Transverse colon (tissue), 4 donors: ENCODE data around the gene PPM1H. TPM values are rescaled to one million over a fixed set of nuclear protein-coding genes. Genes with fewer than 3 reads are reported as not detected.

Experiments
- DNase-seq: peaks from one replicate; pipeline ENCODE4 v3.0.0-alpha.2; 2019
- H3K27ac ChIP-seq, 4 donors: fragments of 200-600 bp; sonication (generic); 2 replicates each; pipeline ENCODE4 v1.5.1; 2016 to 2018; ENCODE audit warnings: inconsistent platforms in 4 of 4
- H3K27me3 ChIP-seq: fragments of 200-600 bp; sonication (generic); 2 replicates; pipeline ENCODE4 v1.5.1; 2017; ENCODE audit warnings: inconsistent platforms
- H3K36me3 ChIP-seq, 4 donors: fragments of 200-600 bp; sonication (generic); 2 replicates each; pipeline ENCODE4 v1.5.1; 2017 to 2019; ENCODE audit warnings: inconsistent platforms in 4 of 4
- H3K4me1 ChIP-seq, 4 donors: fragments of 200-600 bp; sonication (generic); 2 replicates each; pipeline ENCODE4 v1.5.1; 2017 to 2020; ENCODE audit warnings: inconsistent platforms in 4 of 4
- H3K4me3 ChIP-seq, 4 donors: fragments of 200-600 bp; sonication (generic); 1 replicate in 1 of 4; 2 replicates in 3 of 4; pipeline versions ENCODE4 v1.5.1 to v1.6.1; 2017 to 2019; ENCODE audit warnings: inconsistent platforms in 4 of 4
- H3K9me3 ChIP-seq, 2 donors: fragments of 200-600 bp; sonication (generic); 2 replicates each; pipeline ENCODE4 v1.5.1; 2017 to 2019; ENCODE audit warnings: inconsistent platforms in 2 of 2
- CTCF ChIP-seq, 5 experiments: fragments of 200-600 bp in 3 of 5; fragments of 450-650 bp in 2 of 5; sonication (generic) in 3 of 5; IDR thresholded peaks; 1 replicate in 2 of 5; 2 replicates in 3 of 5; pipeline ENCODE4 v1.5.1; 2016 to 2017; ENCODE audit warnings: antibody characterized with exemption in 5 of 5, inconsistent platforms in 3 of 5, mild to moderate bottlenecking in 2 of 5, moderate library complexity in 1 of 5
- EP300 ChIP-seq: sonication (generic); formaldehyde crosslinking; IDR thresholded peaks from one replicate; pipeline ENCODE4 v1.6.1; 2017; ENCODE audit warnings: antibody characterized with exemption, low read depth
- POLR2A ChIP-seq: fragments of 450-650 bp; IDR thresholded peaks from one replicate; pipeline ENCODE4 v1.6.1; 2016; ENCODE audit warnings: antibody characterized with exemption, mild to moderate bottlenecking, moderate library complexity
- POLR2AphosphoS5 ChIP-seq, 3 donors: sonication (generic); formaldehyde crosslinking; IDR thresholded peaks; one replicate each; pipeline ENCODE4 v1.6.1; 2016; ENCODE audit warnings: antibody characterized with exemption in 3 of 3
- WGBS, 2 donors: methylation state at CpG; one replicate each; pipeline ENCODE4 v1.1.5; 2018; ENCODE audit warnings: low coverage in 1 of 2; 5-methylcytosine and 5-hydroxymethylcytosine counted together
- in situ Hi-C, 4 donors: fragments of 200-750 bp; cut with MboI; loops; one replicate each; pipeline versions ENCODE4 v1.15.0 to v1.15.1; 2017; ENCODE audit warnings: low sequenced_read_pairs in 3 of 4, low pct_ligation_motif_present in 1 of 4, low pct_unique_long_range_greater_than_20kb in 1 of 4
- intact Hi-C: fragments of 100-400 bp; cut with DNase I; formaldehyde crosslinking; loops from one replicate; pipeline ENCODE4 v1.15.1; 2023; ENCODE audit warnings: low total_unique reads
- total RNA-seq, 4 donors: library from RNA; depleted of rRNA; stranded (reverse); fragments of >200 nt; gene quantifications; one replicate each; pipeline ENCODE4 v1.1.0, GENCODE V29; 2016

Gene PPM1H
- total RNA-seq, 4 donors from 2014 or later = 0.37 to 3.2 (median 2.8) TPM

- Histone ChIP-seq H3K36me3 (no peaks in the 10 kb centered on the region), H3K27me3 (no peaks in the 10 kb centered on the region), H3K4me3 (no peak overlapping the region), H3K9me3 (no peaks in the 10 kb centered on the region), H3K4me1 (peaks cover 4 to 16% (median 7%) of the 10 kb centered on the region in 4 donors), H3K27ac (peak overlapping the region in 2 of 4 donors; percentile 11 to 62)
- in situ Hi-C loops = loop anchor here in 1 of 4 donors (25.0 kb wide), 1 partner anchor 339 kb away; no protein-coding TSS in a partner anchor
- intact Hi-C loops = no loop called here
- DNase-seq = peak; percentile 33
- no peak for TF ChIP-seq POLR2AphosphoS5 (IDR thresholded peaks at IDR 0.05)
Observed at GRCh38 chr12:62776575-62776974, 158.4 kb downstream of the PPM1H start.

DNA sequence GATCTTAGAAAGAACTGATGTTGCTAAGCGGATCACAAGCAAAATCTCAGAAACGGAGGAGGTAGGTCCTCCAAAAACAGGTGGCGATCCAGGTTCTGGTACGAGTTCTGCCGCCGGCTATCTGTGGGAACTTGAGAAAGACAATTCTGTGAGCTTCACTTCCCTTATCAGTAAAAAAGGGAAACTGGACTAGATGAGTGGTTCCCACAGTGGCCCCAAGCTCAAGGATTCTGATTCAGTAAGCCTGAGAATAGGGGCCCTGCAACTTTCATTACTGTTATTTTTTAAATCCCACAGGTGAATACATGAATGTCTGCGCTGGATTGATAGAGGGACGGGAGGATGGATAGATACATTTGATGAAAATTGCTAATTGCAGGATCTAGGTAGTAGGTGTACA, 160.2 kb downstream of the PPM1H start:
- DNase-seq = no peak
- TF ChIP-seq EP300 (no peak), CTCF (IDR thresholded peaks at IDR 0.05) (no peak), POLR2AphosphoS5 (IDR thresholded peaks at IDR 0.05) (no peak), POLR2A (no peak)
- peaks cover 4 to 16% (median 7%) of the 10 kb centered on the region in 4 donors for H3K4me1 ChIP-seq
- H3K4me3 ChIP-seq = no peak overlapping the region
- H3K27ac ChIP-seq = no peak overlapping the region
- intact Hi-C loops (no loop called here), in situ Hi-C loops (loop anchor here in 1 of 4 donors (25.0 kb wide), 1 partner anchor 337 kb away; no protein-coding TSS in a partner anchor)
- no peaks in the 10 kb centered on the region for H3K27me3 ChIP-seq
- no peaks in the 10 kb centered on the region for H3K9me3 ChIP-seq
- 85 to 89% methylated on average over 6 to 8 of the region's 8 CpGs for WGBS, 2 donors
- no peaks in the 10 kb centered on the region for H3K36me3 ChIP-seq

DNA sequence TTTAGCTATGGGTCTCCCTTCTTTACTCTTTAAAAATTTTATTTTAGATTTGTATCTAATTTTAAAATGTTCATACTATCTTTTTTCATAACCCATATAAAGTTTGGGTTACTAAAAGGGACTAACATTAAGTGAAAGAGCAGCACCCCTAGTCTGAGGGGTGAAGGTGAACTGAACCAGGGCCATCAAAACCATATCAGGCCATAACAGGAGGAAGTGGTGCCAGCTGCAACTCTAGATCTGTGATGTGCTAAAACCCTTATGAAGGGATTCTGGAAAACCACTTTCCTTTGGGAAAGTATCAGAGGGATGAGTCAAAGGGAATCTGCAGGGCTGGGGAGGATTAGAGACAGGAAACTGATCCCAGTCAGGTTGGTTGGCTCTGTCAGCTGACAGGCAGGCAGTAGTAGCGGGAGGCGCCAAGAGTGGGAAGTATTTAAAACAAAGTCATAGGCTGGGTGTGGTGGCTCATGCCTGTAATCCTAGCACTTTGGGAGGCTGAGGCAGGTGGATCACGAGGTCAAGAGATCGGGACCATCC, 162.5 kb downstream of the PPM1H start:
- TF ChIP-seq CTCF (IDR thresholded peaks at IDR 0.05) (no peak), EP300 (no peak), POLR2AphosphoS5 (IDR thresholded peaks at IDR 0.05) (no peak), POLR2A (no peak)
- WGBS, 2 donors = 92 to 100% methylated on average over 4 of the region's 4 CpGs
- no peaks in the 10 kb centered on the region for H3K27me3 ChIP-seq
- peaks cover 4 to 12% (median 6%) of the 10 kb centered on the region in 4 donors for H3K4me1 ChIP-seq
- in situ Hi-C loops (no loop called here), intact Hi-C loops (no loop called here)
- H3K4me3 ChIP-seq = no peak overlapping the region
- DNase-seq = no peak
- H3K9me3 ChIP-seq = no peaks in the 10 kb centered on the region
- no peak overlapping the region for H3K27ac ChIP-seq
- no peaks in the 10 kb centered on the region for H3K36me3 ChIP-seq

DNA sequence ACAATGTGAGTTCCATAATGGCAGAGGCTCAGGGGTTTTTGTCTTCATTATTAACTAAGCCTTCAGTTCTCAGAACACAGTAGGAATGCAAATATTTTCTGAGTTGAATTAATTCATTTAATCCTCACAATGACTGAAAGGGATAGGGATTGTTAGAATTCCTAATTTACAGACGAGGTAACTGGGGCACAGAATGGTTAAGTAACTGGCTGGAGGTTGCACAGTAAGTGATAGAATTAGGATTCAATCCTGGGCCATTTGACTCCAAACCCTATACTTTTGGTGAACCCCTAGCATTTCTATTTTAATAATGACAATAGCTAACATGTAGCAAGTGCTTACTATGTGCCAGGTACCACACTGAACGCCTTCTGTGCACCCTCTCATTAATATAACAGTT, 163.1 kb downstream of the PPM1H start:
- no peak for TF ChIP-seq EP300
- no peak for TF ChIP-seq CTCF (IDR thresholded peaks at IDR 0.05)
- no peak for TF ChIP-seq POLR2A
- TF ChIP-seq POLR2AphosphoS5 (IDR thresholded peaks at IDR 0.05) = no peak

GRCh38 chr12:62770381-62770780, 164.6 kb downstream of the PPM1H start:
- no peak overlapping the region for H3K27ac ChIP-seq
- in situ Hi-C loops = no loop called here

More for the DNA sequence above, 163.1 kb downstream of the PPM1H start:
- no peak for DNase-seq
- WGBS, 2 donors = 88 to 100% methylated on average over 1 to 2 of the region's 2 CpGs
- H3K9me3 ChIP-seq = no peaks in the 10 kb centered on the region
- H3K27me3 ChIP-seq = no peaks in the 10 kb centered on the region
- in situ Hi-C loops = no loop called here
- H3K36me3 ChIP-seq = no peaks in the 10 kb centered on the region
- no peak overlapping the region for H3K4me3 ChIP-seq
- H3K27ac ChIP-seq = no peak overlapping the region
- intact Hi-C loops = no loop called here
- H3K4me1 ChIP-seq = peaks cover 0 to 5% (median 1%) of the 10 kb centered on the region in 4 donors

More at GRCh38 chr12:62770381-62770780, 164.6 kb downstream of the PPM1H start:
- Histone ChIP-seq H3K36me3 (no peaks in the 10 kb centered on the region), H3K27me3 (no peaks in the 10 kb centered on the region), H3K9me3 (no peaks in the 10 kb centered on the region), H3K4me1 (no peaks in the 10 kb centered on the region), H3K4me3 (no peak overlapping the region)
- TF ChIP-seq POLR2A = no peak
- no peak for TF ChIP-seq POLR2AphosphoS5 (IDR thresholded peaks at IDR 0.05)
- no peak for DNase-seq
- intact Hi-C loops = no loop called here
- 92 to 94% methylated on average over 2 of the region's 2 CpGs for WGBS, 2 donors
